NCI-H2196 (cell line): Measurements from ENCODE around the gene SLC29A1.
"Not testable (repeated sequence)": the region's sequence is repeated elsewhere in the genome, so short reads cannot be mapped to it uniquely, and the experiment has no call there.

Source experiments
- DNase-seq: peaks from one replicate; lab custom pipeline; 2025; ENCODE audit not compliant: unreplicated experiment; lab: John Stamatoyannopoulos, UW

Gene SLC29A1

GRCh38 chr6:44221291-44221960 is 2.0 kb upstream of the SLC29A1 start:
- peak; percentile 90 for DNase-seq

DNA sequence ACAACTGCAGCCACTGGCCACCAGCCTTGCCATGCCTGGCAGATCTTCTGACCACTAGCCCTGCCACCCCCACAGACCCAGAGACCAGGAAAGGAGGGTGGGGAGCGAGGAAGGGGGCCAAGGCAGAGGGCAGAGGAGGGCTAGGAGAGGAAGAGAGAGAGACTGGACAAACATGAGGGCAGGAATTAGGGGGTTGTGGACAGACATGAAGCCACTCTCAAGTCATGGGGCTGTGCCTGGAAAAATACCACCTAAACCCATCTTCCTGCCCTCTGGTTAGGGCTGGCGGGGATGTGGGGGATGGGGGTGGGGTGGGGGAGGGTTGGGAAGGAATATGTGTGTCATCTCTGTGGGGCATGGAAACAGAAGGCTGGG is 1.4 kb upstream of the SLC29A1 start:
- DNase-seq: no peak

- no peak for DNase-seq
Observed at GRCh38 chr6:44222486-44223318, 693 bp upstream of the SLC29A1 start.

- DNase-seq: no peak
Observed at GRCh38 chr6:44224029-44224964, 902 bp downstream of the SLC29A1 start.

- DNase-seq: no peak
Observed at GRCh38 chr6:44224965-44225305, 1.5 kb downstream of the SLC29A1 start.

- DNase-seq: no peak
Observed at GRCh38 chr6:44225579-44226325, 2.4 kb downstream of the SLC29A1 start.

DNA sequence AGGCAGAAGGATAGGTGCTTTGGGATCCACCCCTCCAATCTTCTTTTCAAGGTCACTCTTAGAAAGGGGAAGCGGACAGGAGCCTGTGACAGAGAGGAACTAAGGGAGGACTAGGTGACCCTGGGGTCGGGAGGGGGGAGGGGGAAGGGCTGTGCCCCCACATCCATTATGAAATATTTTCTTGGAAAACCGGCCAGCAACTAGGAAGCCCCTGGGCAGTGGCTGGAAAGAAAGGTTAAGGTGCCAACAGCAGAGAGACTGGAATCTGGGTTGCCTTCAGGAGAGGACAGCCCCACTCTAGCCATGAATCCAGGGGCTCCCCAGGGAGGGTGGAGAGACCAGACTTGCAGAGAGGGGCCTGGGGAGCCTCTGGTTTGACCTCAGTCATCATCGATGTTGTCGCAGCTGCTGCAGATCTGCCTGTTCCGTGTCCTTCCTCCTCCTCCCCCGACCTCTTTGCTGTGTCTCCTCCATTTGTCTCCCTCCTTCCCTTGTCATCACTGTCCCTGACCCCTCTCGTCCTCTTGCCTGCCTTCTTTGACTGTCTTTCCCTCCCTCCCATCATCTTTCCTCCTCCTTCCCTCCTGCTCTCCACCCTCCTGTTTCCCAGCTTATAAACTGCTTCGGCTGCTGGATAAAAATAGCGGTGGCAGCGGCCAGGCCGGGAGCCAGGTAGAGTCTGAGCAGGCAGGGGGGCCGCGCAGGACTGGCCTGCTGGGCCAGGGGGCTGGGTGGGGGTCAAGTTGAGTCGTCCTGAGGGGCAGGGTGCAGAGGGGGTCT is 3.2 kb downstream of the SLC29A1 start:
- no peak for DNase-seq

- DNase-seq: no peak
Observed at GRCh38 chr6:44227148-44227793, 3.9 kb downstream of the SLC29A1 start.

DNA sequence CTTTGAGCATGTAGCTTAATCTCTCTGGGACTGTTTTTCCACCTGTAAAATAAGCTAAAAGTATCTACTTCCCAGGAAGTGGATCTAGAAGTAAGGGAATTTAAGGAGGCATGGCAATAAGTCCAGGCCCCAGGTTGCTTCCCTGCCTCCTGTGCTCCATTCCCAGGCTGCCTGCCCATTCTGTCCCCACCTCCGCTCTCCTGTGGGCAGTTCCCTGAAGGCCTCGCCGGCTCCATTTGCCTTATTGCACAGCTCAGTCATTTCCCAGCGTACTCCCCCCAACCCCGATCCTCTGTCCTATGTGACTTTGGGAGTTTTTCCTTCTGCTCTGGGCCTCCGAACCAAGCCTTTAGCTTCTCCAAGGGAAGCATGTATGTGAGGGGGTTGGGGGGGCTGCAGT is 4.6 kb downstream of the SLC29A1 start:
- DNase-seq: no peak

- no peak for DNase-seq
Observed at GRCh38 chr6:44228433-44228832, 5.0 kb downstream of the SLC29A1 start.

GRCh38 chr6:44228836-44229235 is 5.4 kb downstream of the SLC29A1 start:
- no peak for DNase-seq

GRCh38 chr6:44229376-44230033 is 6.1 kb downstream of the SLC29A1 start:
- no peak for DNase-seq

DNA sequence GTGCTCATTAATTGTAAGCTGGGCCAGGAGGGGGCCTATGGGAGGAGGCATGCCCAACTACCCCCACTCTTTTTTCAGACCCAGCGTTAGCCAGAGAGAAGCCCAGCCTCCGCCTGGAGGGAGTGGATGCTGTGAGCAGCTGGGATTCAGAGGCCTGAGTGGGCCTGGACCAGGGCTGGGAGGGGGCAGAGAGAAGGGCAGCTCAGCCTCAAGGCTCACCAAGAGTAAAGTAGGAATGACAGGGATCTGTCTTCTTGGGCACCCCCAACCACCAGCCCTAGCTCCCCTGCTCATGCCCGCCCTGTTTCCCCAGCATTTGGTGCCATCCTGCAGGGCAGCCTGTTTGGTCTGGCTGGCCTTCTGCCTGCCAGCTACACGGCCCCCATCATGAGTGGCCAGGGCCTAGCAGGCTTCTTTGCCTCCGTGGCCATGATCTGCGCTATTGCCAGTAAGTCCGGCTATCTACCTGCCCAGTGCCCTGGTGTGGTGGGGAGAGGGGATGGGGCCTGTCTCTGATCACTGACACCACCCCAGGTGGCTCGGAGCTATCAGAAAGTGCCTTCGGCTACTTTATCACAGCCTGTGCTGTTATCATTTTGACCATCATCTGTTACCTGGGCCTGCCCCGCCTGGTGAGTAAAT is 6.8 kb downstream of the SLC29A1 start:
- DNase-seq: no peak

GRCh38 chr6:44231426-44231825 is 8.0 kb downstream of the SLC29A1 start:
- not testable (repeated sequence) for DNase-seq

DNA sequence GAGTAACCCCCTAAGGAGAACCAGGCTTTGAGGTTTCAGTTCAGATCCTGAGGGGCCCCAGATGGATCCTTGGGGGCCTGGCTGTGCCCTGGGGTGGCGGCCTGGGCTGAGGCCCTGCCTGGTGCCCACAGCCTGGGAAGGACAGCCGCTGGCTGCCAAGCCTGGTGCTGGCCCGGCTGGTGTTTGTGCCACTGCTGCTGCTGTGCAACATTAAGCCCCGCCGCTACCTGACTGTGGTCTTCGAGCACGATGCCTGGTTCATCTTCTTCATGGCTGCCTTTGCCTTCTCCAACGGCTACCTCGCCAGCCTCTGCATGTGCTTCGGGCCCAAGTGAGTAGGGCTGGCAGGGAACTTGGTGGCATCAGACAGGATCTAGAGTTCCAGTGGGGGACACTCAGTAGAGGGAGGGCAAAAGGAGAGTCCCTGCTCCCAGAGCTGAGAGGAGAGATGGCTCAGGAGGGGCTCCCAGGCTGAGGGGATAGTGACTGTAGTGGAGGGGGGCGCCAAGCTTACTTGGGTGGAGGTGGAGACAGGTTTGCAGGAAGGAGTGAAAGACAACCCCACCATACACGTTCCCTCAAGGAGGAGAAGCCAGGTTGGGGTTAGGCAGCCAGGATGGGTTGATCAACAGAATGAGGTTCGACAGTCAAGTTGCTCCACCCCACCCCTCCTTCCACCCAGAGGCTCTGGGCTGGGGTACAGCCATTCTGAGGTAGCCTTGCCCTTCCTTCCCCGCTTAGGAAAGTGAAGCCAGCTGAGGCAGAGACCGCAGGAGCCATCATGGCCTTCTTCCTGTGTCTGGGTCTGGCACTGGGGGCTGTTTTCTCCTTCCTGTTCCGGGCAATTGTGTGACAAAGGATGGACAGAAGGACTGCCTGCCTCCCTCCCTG is 9.5 kb downstream of the SLC29A1 start:
- DNase-seq: no peak

DNA sequence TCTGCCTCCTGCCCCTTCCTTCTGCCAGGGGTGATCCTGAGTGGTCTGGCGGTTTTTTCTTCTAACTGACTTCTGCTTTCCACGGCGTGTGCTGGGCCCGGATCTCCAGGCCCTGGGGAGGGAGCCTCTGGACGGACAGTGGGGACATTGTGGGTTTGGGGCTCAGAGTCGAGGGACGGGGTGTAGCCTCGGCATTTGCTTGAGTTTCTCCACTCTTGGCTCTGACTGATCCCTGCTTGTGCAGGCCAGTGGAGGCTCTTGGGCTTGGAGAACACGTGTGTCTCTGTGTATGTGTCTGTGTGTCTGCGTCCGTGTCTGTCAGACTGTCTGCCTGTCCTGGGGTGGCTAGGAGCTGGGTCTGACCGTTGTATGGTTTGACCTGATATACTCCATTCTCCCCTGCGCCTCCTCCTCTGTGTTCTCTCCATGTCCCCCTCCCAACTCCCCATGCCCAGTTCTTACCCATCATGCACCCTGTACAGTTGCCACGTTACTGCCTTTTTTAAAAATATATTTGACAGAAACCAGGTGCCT is 10.2 kb downstream of the SLC29A1 start:
- DNase-seq: no peak
